SK-N-SH treated with all-trans-retinoic acid at 6 μM for 48 hours (cell line): ENCODE results near the gene ART1.

Experiments used
- ARNTL ChIP-seq: fragments of 450-650 bp; formaldehyde crosslinking; IDR thresholded peaks from 2 replicates; pipeline ENCODE4 v1.5.0; 2020; ENCODE audit warnings: low read depth, mild to moderate bottlenecking, moderate library complexity, borderline replicate concordance
- CSDC2 ChIP-seq: fragments of 250-450 bp; sonication (Bioruptor Pico); IDR thresholded peaks from 2 replicates; pipeline ENCODE4 v1.5.0; 2020; ENCODE audit warnings: mild to moderate bottlenecking, moderate library complexity
- RARB ChIP-seq: fragments of 250-450 bp; sonication (Bioruptor Pico); IDR thresholded peaks from 2 replicates; pipeline ENCODE4 v1.8.0; 2021; ENCODE audit warnings: mild to moderate bottlenecking, moderate library complexity
- ZC3H10 ChIP-seq: fragments of 250-450 bp; sonication (Bioruptor Pico); IDR thresholded peaks from 2 replicates; pipeline ENCODE4 v1.5.1; 2021; ENCODE audit warnings: mild to moderate bottlenecking, moderate library complexity
- ZNF8 ChIP-seq: fragments of 450-650 bp; formaldehyde crosslinking; IDR thresholded peaks from 2 replicates; pipeline ENCODE4 v1.5.0; 2020; ENCODE audit warnings: mild to moderate bottlenecking, moderate library complexity
- TF ChIP-seq, protein P1 (sequence below): fragments of 250-450 bp; sonication (Bioruptor Pico); IDR thresholded peaks from 2 replicates; pipeline ENCODE4 v1.8.0; 2021; ENCODE audit warnings: low read depth, mild to moderate bottlenecking, moderate library complexity, borderline replicate concordance
- TF ChIP-seq, protein P2 (sequence below): fragments of 250-450 bp; sonication (Bioruptor Pico); IDR thresholded peaks from 2 replicates; pipeline ENCODE4 v1.5.1; 2020; ENCODE audit warnings: low read depth, mild to moderate bottlenecking, moderate library complexity
- TF ChIP-seq, protein P3 (sequence below): fragments of 250-450 bp; sonication (Bioruptor Pico); IDR thresholded peaks from 2 replicates; pipeline ENCODE4 v1.8.0; 2020; ENCODE audit warnings: mild to moderate bottlenecking, moderate library complexity, borderline replicate concordance

GRCh38 chr11:3645552-3645951, 624 bp downstream of the ART1 start:
- TF ChIP-seq ARNTL (CRISPR knock-in tag) (no peak), ZC3H10 (CRISPR knock-in tag) (no peak), CSDC2 (CRISPR knock-in tag) (no peak), RARB (no peak), ZNF8 (no peak)
- TF ChIP-seq, protein P1, sequence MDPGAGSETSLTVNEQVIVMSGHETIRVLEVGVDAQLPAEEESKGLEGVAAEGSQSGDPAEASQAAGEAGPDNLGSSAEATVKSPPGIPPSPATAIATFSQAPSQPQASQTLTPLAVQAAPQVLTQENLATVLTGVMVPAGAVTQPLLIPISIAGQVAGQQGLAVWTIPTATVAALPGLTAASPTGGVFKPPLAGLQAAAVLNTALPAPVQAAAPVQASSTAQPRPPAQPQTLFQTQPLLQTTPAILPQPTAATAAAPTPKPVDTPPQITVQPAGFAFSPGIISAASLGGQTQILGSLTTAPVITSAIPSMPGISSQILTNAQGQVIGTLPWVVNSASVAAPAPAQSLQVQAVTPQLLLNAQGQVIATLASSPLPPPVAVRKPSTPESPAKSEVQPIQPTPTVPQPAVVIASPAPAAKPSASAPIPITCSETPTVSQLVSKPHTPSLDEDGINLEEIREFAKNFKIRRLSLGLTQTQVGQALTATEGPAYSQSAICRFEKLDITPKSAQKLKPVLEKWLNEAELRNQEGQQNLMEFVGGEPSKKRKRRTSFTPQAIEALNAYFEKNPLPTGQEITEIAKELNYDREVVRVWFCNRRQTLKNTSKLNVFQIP (CRISPR knock-in tag) = no peak
- TF ChIP-seq, protein P2, sequence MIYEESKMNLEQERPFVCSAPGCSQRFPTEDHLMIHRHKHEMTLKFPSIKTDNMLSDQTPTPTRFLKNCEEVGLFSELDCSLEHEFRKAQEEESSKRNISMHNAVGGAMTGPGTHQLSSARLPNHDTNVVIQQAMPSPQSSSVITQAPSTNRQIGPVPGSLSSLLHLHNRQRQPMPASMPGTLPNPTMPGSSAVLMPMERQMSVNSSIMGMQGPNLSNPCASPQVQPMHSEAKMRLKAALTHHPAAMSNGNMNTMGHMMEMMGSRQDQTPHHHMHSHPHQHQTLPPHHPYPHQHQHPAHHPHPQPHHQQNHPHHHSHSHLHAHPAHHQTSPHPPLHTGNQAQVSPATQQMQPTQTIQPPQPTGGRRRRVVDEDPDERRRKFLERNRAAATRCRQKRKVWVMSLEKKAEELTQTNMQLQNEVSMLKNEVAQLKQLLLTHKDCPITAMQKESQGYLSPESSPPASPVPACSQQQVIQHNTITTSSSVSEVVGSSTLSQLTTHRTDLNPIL = no peak
- TF ChIP-seq, protein P3, sequence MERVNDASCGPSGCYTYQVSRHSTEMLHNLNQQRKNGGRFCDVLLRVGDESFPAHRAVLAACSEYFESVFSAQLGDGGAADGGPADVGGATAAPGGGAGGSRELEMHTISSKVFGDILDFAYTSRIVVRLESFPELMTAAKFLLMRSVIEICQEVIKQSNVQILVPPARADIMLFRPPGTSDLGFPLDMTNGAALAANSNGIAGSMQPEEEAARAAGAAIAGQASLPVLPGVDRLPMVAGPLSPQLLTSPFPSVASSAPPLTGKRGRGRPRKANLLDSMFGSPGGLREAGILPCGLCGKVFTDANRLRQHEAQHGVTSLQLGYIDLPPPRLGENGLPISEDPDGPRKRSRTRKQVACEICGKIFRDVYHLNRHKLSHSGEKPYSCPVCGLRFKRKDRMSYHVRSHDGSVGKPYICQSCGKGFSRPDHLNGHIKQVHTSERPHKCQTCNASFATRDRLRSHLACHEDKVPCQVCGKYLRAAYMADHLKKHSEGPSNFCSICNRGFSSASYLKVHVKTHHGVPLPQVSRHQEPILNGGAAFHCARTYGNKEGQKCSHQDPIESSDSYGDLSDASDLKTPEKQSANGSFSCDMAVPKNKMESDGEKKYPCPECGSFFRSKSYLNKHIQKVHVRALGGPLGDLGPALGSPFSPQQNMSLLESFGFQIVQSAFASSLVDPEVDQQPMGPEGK = no peak
